K562 (cell line): ENCODE measurements around the gene CYTH4. TPM values are rescaled to one million over a fixed set of nuclear protein-coding genes. Genes with fewer than 3 reads are reported as not detected.

Experiments used
- ATAC-seq: fragments of 200-7000 bp; cut with Tn5 transposase; 3 replicates; pipeline ENCODE4 v1.9.1; 2020; ENCODE audit warnings: moderate library complexity
- BruUV-seq: library from RNA; stranded (reverse); fragments of 400-500 nt; replicated peaks from 2 replicates; lab custom pipeline; 2021; lab: Mats Ljungman, UMichigan
- CTCF ChIA-PET: fragments of 300-600 bp; formaldehyde crosslinking; extraction: SDS; loops from one replicate; lab custom pipeline; 2021; ENCODE audit warnings: low intra/inter-chr PET ratio; lab: Yijun Ruan, JAX
- POLR2A ChIA-PET: fragments of 300-600, 350-650 bp; sonication (Branson Sonifier 250); formaldehyde crosslinking; extraction: SDS; loops from one replicate; lab custom pipeline; 2021; ENCODE audit warnings: antibody characterized with exemption, inconsistent platforms; lab: Yijun Ruan, JAX
- DNase-seq, 4 experiments: peaks; one replicate each; pipeline versions ENCODE4 v3.0.0 to v3.0.0-alpha.2; 2011 to 2018; ENCODE audit warnings: low spot score in 3 of 4, mixed read lengths in 3 of 4; ENCODE audit errors: extremely low read depth in 1 of 4
- FAIRE-seq: peaks from 2 replicates; lab custom pipeline; 2011; peaks lifted over from hg19 to GRCh38; lab: Jason Lieb, UNC
- H2AFZ ChIP-seq: 2 replicates; pipeline ENCODE4 v1.6.0; 2011; ENCODE audit warnings: low read depth, low read length, control low read depth, inconsistent platforms
- H3K27ac ChIP-seq: fragments of 200-600 bp; 3 replicates; pipeline ENCODE4 v1.8.0; 2011; ENCODE audit warnings: low read depth, mild to moderate bottlenecking, control low read depth, inconsistent platforms, low read length, moderate library complexity, mixed read lengths; ENCODE audit errors: extremely low read depth
- H3K27me3 ChIP-seq, 2 experiments: fragments of 300-600 bp in 1 of 2; 2 replicates in 1 of 2; 3 replicates in 1 of 2; pipeline versions ENCODE4 v1.6.0 to v1.8.0; 2011; ENCODE audit warnings: inconsistent platforms in 2 of 2, low read length in 2 of 2, mild to moderate bottlenecking in 1 of 2, mixed read lengths in 1 of 2, moderate library complexity in 1 of 2; ENCODE audit not compliant: control insufficient read depth in 2 of 2, insufficient read depth in 2 of 2
- H3K36me3 ChIP-seq: fragments of 300-600 bp; 3 replicates; pipeline ENCODE4 v1.8.0; 2011; ENCODE audit warnings: mild to moderate bottlenecking, low read length, inconsistent platforms; ENCODE audit not compliant: control insufficient read depth, insufficient read depth
- H3K4me1 ChIP-seq, 2 experiments: fragments of 200-600 bp in 1 of 2; replicated peaks in 1 of 2; 2 replicates in 1 of 2; 3 replicates in 1 of 2; pipeline versions ENCODE4 v1.5.1 to v1.8.0; 2011; ENCODE audit warnings: inconsistent platforms in 2 of 2, low read length in 2 of 2, mild to moderate bottlenecking in 1 of 2, mixed read lengths in 1 of 2, moderate library complexity in 1 of 2; ENCODE audit not compliant: control insufficient read depth in 2 of 2, insufficient read depth in 2 of 2
- H3K4me2 ChIP-seq: 2 replicates; pipeline ENCODE4 v1.6.1; 2011; ENCODE audit warnings: low read length, control low read depth, inconsistent platforms, mixed read lengths; ENCODE audit not compliant: insufficient read depth
- H3K4me3 ChIP-seq: fragments of 200-600 bp; sonication (generic), shearing (Covaris generic); 2 replicates; pipeline ENCODE4 v1.5.1; 2016; ENCODE audit warnings: control low read depth, inconsistent platforms
- H3K79me2 ChIP-seq: fragments of 200-600 bp; 3 replicates; pipeline ENCODE4 v1.8.0; 2011; ENCODE audit warnings: low read length, inconsistent platforms; ENCODE audit not compliant: control insufficient read depth, insufficient read depth
- H3K9ac ChIP-seq, 2 experiments: 2 replicates each; pipeline versions ENCODE4 v1.6.0 to v1.6.1; 2011; ENCODE audit warnings: low read depth in 2 of 2, low read length in 2 of 2, control low read depth in 1 of 2, inconsistent platforms in 1 of 2, mild to moderate bottlenecking in 1 of 2, mixed read lengths in 1 of 2; ENCODE audit not compliant: insufficient read depth in 1 of 2
- H3K9me1 ChIP-seq: one replicate; pipeline ENCODE4 v1.6.0; 2011; ENCODE audit warnings: inconsistent platforms, mild to moderate bottlenecking, low read length, moderate library complexity; ENCODE audit not compliant: control insufficient read depth, insufficient read depth
- H3K9me3 ChIP-seq: replicated peaks from 2 replicates; pipeline ENCODE4 v1.5.1; 2011; ENCODE audit warnings: low read depth, low read length, inconsistent platforms; ENCODE audit not compliant: control insufficient read depth, insufficient read depth
- H4K20me1 ChIP-seq: replicated peaks from 2 replicates; pipeline ENCODE4 v1.6.1; 2011; ENCODE audit warnings: low read length, inconsistent platforms, mixed read lengths; ENCODE audit not compliant: control insufficient read depth, insufficient read depth
- CCNT2 ChIP-seq: IDR thresholded peaks from 2 replicates; pipeline ENCODE4 v1.6.1; 2011; ENCODE audit warnings: borderline replicate concordance, low read depth, mild to moderate bottlenecking, moderate library complexity, mixed read lengths, low read length; ENCODE audit not compliant: insufficient read length; ENCODE audit errors: extremely low read depth
- EP400 ChIP-seq: fragments of 450-650 bp; IDR thresholded peaks from 2 replicates; pipeline ENCODE4 v1.6.1; 2017; ENCODE audit warnings: antibody characterized with exemption, mild to moderate bottlenecking, moderate library complexity
- HDGF ChIP-seq: fragments of 450-650 bp; IDR thresholded peaks from 2 replicates; pipeline ENCODE4 v1.6.1; 2016
- MLLT1 ChIP-seq, 2 experiments: fragments of 450-650 bp; IDR thresholded peaks; 2 replicates each; pipeline ENCODE4 v1.6.1; 2016
- SETDB1 ChIP-seq: IDR thresholded peaks from one replicate; pipeline ENCODE4 v1.6.1; 2012; ENCODE audit warnings: low read length, control low read depth, inconsistent platforms
- SMARCC2 ChIP-seq: fragments of 450-650 bp; IDR thresholded peaks from 2 replicates; pipeline ENCODE4 v1.6.1; 2017; ENCODE audit warnings: antibody characterized with exemption, moderate library complexity, mild to moderate bottlenecking, low read depth
- ZNF140 ChIP-seq: fragments of 250-450 bp; sonication (Bioruptor Pico); IDR thresholded peaks from 2 replicates; pipeline ENCODE4 v1.8.0; 2021; ENCODE audit warnings: moderate library complexity, mild to moderate bottlenecking, inconsistent platforms
- WGBS: fragments of 100-300 bp; shearing (Covaris generic); methylation state at CpG from one replicate; pipeline ENCODE4 v1.1.6; 2016; ENCODE audit warnings: low coverage, mixed read lengths; ENCODE audit not compliant: insufficient coverage; ENCODE audit errors: missing lambda C conversion rate; 5-methylcytosine and 5-hydroxymethylcytosine counted together
- in situ Hi-C: fragments of 300-500 bp; cut with MboI; formaldehyde crosslinking; loops from 4 replicates; pipeline ENCODE4 v1.15.0; 2018; ENCODE audit warnings: inconsistent platforms, mixed read lengths
- intact Hi-C: fragments of 100-400 bp; cut with micrococcal nuclease; formaldehyde crosslinking; loops from 2 replicates; pipeline ENCODE4 v1.14.2; 2022
- polyA plus RNA-seq, 8 experiments: library from polyadenylated mRNA; depleted of rRNA in 4 of 8; stranded (reverse) in 5 of 8; unstranded in 3 of 8; fragments of >200 nt; fragmentation: Nextera tagmentation in 2 of 8; fragmentation: Illumina TruSeq in 1 of 8; extraction: Ambion mirVana in 2 of 8; extraction: Trizol in 1 of 8; gene quantifications; 2 replicates each; pipeline versions ENCODE4 v1.2.1 to v1.2.3, GENCODE V29; 2011 to 2014; ENCODE audit warnings: inconsistent platforms in 1 of 8, missing spikeins in 1 of 8
- total RNA-seq, 7 experiments: library from RNA; depleted of rRNA in 6 of 7; stranded (reverse); fragments of >200 nt in 6 of 7; fragmentation: Illumina TruSeq in 2 of 7; extraction: Trizol in 2 of 7; gene quantifications; 2 replicates each; pipeline versions ENCODE4 v1.2.1 to v1.2.3, GENCODE V29; 2011 to 2021; ENCODE audit warnings: low replicate concordance in 1 of 7
- TF ChIP-seq, protein P1 (sequence below): sonication (generic); formaldehyde crosslinking; IDR thresholded peaks from 2 replicates; pipeline ENCODE4 v1.8.1; 2023; ENCODE audit warnings: missing genetic modification reagents, mild to moderate bottlenecking, borderline replicate concordance

The CYTH4 gene
- total and polyA plus RNA-seq, 9 of the 15 experiments (the other 6 are each of a cell fraction or from before 2014, with no cell fraction given): 0.03 to 2.0 (median 0.61) TPM; not detected in 1

DNA sequence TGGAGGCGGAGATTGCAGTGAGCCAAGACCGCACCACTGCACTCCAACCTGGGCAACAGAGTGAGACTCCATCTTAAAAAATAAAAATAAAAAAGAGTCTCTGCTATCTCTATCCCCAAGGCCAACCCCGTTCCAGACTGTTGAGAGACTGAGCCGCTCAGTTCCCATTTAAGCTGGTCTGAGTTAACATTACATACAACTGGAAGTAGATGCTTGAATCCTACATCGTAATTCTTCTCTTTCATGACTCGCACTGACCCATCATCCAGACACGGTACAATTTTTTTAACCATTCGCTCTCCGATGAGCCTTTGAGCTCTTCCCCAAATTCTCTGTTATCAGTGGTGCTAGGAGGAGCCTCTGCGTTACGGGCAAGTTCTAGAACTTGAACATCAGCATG is 4.9 kb upstream of the CYTH4 start:
- H3K4me2 ChIP-seq: no peak overlapping the region
- no peaks in the 10 kb centered on the region for H3K79me2 ChIP-seq
- H3K9ac ChIP-seq: no peak overlapping the region
- BruUV-seq: no TSS peak
- H3K9me1 ChIP-seq: no peaks in the 10 kb centered on the region
- H3K9me3 ChIP-seq: no peaks in the 10 kb centered on the region
- intact Hi-C loops: no loop called here
- TF ChIP-seq ZNF140 (CRISPR knock-in tag) (no peak), MLLT1 (IDR thresholded peaks at IDR 0.05) (no peak), CCNT2 (no peak), SETDB1 (no peak), SMARCC2 (no peak), HDGF (no peak), EP400 (no peak)
- TF ChIP-seq, protein P1, sequence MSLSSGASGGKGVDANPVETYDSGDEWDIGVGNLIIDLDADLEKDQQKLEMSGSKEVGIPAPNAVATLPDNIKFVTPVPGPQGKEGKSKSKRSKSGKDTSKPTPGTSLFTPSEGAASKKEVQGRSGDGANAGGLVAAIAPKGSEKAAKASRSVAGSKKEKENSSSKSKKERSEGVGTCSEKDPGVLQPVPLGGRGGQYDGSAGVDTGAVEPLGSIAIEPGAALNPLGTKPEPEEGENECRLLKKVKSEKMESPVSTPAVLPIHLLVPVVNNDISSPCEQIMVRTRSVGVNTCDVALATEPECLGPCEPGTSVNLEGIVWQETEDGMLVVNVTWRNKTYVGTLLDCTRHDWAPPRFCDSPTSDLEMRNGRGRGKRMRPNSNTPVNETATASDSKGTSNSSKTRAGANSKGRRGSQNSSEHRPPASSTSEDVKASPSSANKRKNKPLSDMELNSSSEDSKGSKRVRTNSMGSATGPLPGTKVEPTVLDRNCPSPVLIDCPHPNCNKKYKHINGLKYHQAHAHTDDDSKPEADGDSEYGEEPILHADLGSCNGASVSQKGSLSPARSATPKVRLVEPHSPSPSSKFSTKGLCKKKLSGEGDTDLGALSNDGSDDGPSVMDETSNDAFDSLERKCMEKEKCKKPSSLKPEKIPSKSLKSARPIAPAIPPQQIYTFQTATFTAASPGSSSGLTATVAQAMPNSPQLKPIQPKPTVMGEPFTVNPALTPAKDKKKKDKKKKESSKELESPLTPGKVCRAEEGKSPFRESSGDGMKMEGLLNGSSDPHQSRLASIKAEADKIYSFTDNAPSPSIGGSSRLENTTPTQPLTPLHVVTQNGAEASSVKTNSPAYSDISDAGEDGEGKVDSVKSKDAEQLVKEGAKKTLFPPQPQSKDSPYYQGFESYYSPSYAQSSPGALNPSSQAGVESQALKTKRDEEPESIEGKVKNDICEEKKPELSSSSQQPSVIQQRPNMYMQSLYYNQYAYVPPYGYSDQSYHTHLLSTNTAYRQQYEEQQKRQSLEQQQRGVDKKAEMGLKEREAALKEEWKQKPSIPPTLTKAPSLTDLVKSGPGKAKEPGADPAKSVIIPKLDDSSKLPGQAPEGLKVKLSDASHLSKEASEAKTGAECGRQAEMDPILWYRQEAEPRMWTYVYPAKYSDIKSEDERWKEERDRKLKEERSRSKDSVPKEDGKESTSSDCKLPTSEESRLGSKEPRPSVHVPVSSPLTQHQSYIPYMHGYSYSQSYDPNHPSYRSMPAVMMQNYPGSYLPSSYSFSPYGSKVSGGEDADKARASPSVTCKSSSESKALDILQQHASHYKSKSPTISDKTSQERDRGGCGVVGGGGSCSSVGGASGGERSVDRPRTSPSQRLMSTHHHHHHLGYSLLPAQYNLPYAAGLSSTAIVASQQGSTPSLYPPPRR (CRISPR knock-in tag): no peak
- TF ChIP-seq, all 486 proteins: peak for 0
- in situ Hi-C loops: no loop called here
- ChIA-PET POLR2A (interaction anchor here (1.1 kb wide), 1 partner anchor 72 kb away, joined by 3 read pairs; no protein-coding TSS in a partner anchor), CTCF (no interaction called here)
- H3K4me1 ChIP-seq: peaks cover 16 to 21% of the 10 kb centered on the region in 2 experiments
- ATAC-seq (no peak), DNase-seq (no peak), FAIRE-seq (no peak)
- no peak overlapping the region for H2AFZ ChIP-seq
- H3K4me3 ChIP-seq: no peak overlapping the region
- no peak overlapping the region for H3K27ac ChIP-seq
- no peaks in the 10 kb centered on the region; a peak in 1 of 5 replicates for H3K27me3 ChIP-seq
- no peaks in the 10 kb centered on the region for H3K36me3 ChIP-seq
- WGBS: 29% methylated on average over 10 of the region's 11 CpGs
- no peaks in the 10 kb centered on the region for H4K20me1 ChIP-seq
